HEK293 (cell line): Measurements from ENCODE around the gene EYA2.
A peak's percentile ranks its signal among the peaks of the same experiment; 100 is the strongest.

Experiments
- IKZF3 ChIP-seq: fragments of 450-650 bp; IDR thresholded peaks from 2 replicates; pipeline ENCODE4 v1.5.0; 2018; ENCODE audit warnings: missing biosample characterization, mild to moderate bottlenecking, missing genetic modification characterization, moderate library complexity
- KLF9 ChIP-seq: fragments of 450-650 bp; formaldehyde crosslinking; IDR thresholded peaks from 2 replicates; pipeline ENCODE4 v1.5.1; 2016; ENCODE audit warnings: missing biosample characterization, missing genetic modification characterization, low read depth
- PRDM1 ChIP-seq: fragments of 450-650 bp; formaldehyde crosslinking; IDR thresholded peaks from 2 replicates; pipeline ENCODE4; 2016; ENCODE audit warnings: missing biosample characterization, missing genetic modification characterization
- SCRT2 ChIP-seq: fragments of 450-650 bp; formaldehyde crosslinking; IDR thresholded peaks from 2 replicates; pipeline ENCODE4 v1.5.1; 2016; ENCODE audit warnings: missing biosample characterization, missing genetic modification characterization
- ZBTB17 ChIP-seq: fragments of 450-650 bp; formaldehyde crosslinking; IDR thresholded peaks from 2 replicates; pipeline ENCODE4 v1.5.1; 2016; ENCODE audit warnings: missing biosample characterization, missing genetic modification characterization
- ZBTB21 ChIP-seq: fragments of 450-650 bp; formaldehyde crosslinking; IDR thresholded peaks from 2 replicates; pipeline ENCODE4 v1.5.1; 2017; ENCODE audit warnings: missing biosample characterization, missing genetic modification characterization
- ZEB2 ChIP-seq: fragments of 450-650 bp; formaldehyde crosslinking; IDR thresholded peaks from 2 replicates; pipeline ENCODE4 v1.5.1; 2016; ENCODE audit warnings: missing biosample characterization, missing genetic modification characterization
- ZNF112 ChIP-seq: fragments of 450-650 bp; formaldehyde crosslinking; IDR thresholded peaks from 2 replicates; pipeline ENCODE4 v1.5.0; 2017; ENCODE audit warnings: missing biosample characterization, missing genetic modification characterization
- ZNF23 ChIP-seq: fragments of 450-650 bp; formaldehyde crosslinking; IDR thresholded peaks from 2 replicates; pipeline ENCODE4 v1.5.1; 2016; ENCODE audit warnings: missing biosample characterization, missing genetic modification characterization, borderline replicate concordance
- ZNF335 ChIP-seq: fragments of 450-650 bp; formaldehyde crosslinking; conservative IDR thresholded peaks from 2 replicates; pipeline ENCODE4 v1.5.1; 2016; ENCODE audit warnings: missing biosample characterization, missing genetic modification characterization
- ZNF341 ChIP-seq: fragments of 450-650 bp; formaldehyde crosslinking; IDR thresholded peaks from 2 replicates; pipeline ENCODE4; 2016; ENCODE audit warnings: low read depth, missing biosample characterization, missing genetic modification characterization
- ZNF664 ChIP-seq: fragments of 450-650 bp; formaldehyde crosslinking; IDR thresholded peaks from 2 replicates; pipeline ENCODE4 v1.5.1; 2016; ENCODE audit warnings: missing biosample characterization, missing genetic modification characterization
- ZNF777 ChIP-seq: fragments of 450-650 bp; formaldehyde crosslinking; IDR thresholded peaks from 2 replicates; pipeline ENCODE4 v1.5.1; 2017; ENCODE audit warnings: missing biosample characterization, missing genetic modification characterization, borderline replicate concordance
- TF ChIP-seq, protein P1 (sequence below): fragments of 450-650 bp; formaldehyde crosslinking; IDR thresholded peaks from 2 replicates; pipeline ENCODE4 v1.5.1; 2016; ENCODE audit warnings: missing biosample characterization, missing genetic modification characterization
- TF ChIP-seq, protein P2 (sequence below): sonication (generic); formaldehyde crosslinking; IDR thresholded peaks from 2 replicates; pipeline ENCODE4 v1.8.1; 2022; ENCODE audit warnings: mild to moderate bottlenecking, moderate library complexity, missing genetic modification reagents
- TF ChIP-seq, protein P3 (sequence below): fragments of 450-650 bp; formaldehyde crosslinking; IDR thresholded peaks from 2 replicates; pipeline ENCODE4 v1.5.1; 2016; ENCODE audit warnings: missing biosample characterization, missing genetic modification characterization, borderline replicate concordance
- TF ChIP-seq, protein P4 (sequence below): fragments of 450-650 bp; formaldehyde crosslinking; IDR thresholded peaks from 2 replicates; pipeline ENCODE4 v1.5.1; 2016; ENCODE audit warnings: missing biosample characterization, missing genetic modification characterization
- TF ChIP-seq, protein P5 (sequence below): fragments of 450-650 bp; formaldehyde crosslinking; IDR thresholded peaks from 2 replicates; pipeline ENCODE4 v1.5.1; 2016; ENCODE audit warnings: missing biosample characterization, missing genetic modification characterization
- TF ChIP-seq, protein P6 (sequence below): fragments of 450-650 bp; formaldehyde crosslinking; IDR thresholded peaks from 2 replicates; pipeline ENCODE4 v1.5.1; 2016; ENCODE audit warnings: missing biosample characterization, missing genetic modification characterization
- TF ChIP-seq, protein P7 (sequence below): fragments of 450-650 bp; formaldehyde crosslinking; IDR thresholded peaks from 2 replicates; pipeline ENCODE4 v1.5.1; 2016; ENCODE audit warnings: missing biosample characterization, missing genetic modification characterization
- TF ChIP-seq, protein P8 (sequence below): fragments of 450-650 bp; formaldehyde crosslinking; IDR thresholded peaks from 2 replicates; pipeline ENCODE4 v1.5.1; 2016; ENCODE audit warnings: missing biosample characterization, missing genetic modification characterization

EYA2 gene

DNA sequence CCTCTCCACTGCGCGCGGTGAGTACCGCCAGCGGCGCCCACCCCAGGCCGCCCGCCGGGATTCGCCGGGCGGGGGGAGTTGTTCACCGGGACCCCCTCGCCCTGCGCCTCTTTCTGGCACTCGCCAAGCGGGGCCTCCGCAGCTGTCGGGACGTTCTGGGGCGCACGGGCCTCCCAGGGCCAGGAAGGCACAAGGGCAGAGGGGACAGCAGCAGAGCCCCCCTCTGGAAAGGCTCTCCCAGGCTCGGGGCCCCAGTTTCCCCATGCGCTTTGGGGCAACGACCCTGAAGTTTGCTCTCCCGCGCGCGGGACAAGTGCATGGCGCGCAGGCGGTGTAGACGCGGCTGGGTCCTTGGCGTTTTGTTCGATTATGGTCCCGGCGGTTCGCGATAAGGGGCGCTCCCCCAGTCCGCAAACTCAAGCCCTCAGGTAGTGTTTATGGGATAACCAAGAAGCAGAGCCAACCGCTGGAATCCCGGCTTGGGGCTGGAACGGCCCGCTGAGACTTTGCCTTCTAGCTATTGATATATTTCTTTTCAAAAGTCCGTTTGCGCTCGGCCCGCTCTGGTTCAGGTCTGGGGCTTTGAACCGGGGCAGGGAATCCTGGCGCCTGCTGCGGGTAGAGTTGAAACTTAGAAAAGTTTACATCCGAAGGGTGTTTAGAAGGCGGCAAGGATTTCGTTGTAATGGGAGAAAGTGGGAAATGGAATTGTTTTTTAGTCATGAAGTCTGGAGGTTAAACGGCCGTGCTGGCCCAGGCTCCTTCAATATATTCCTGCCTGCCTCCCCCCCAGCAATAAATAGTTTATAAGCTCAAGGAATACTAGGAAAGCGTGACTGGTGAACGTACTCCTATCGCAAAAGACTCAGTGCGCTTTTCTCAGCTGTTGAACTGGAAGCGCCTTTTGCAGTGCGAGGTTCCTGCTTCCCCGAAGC lies 595 bp downstream of the EYA2 start (continued):
- TF ChIP-seq PRDM1 (tag by site-specific recombination) (peak; percentile 46), ZNF341 (tag by site-specific recombination) (peak; percentile 87), ZBTB17 (peak; percentile 57), SCRT2 (tag by site-specific recombination) (peak; percentile 34; the same call in 1 of the 2 replicates), ZNF777 (peak; percentile 59; the same call in 1 of the 2 replicates), KLF9 (tag by site-specific recombination) (no peak), ZNF23 (tag by site-specific recombination) (no peak), IKZF3 (tag by site-specific recombination) (no peak), ZEB2 (tag by site-specific recombination) (0 out of 2 replicates have a peak, but pooled peaks have one; percentile 50), ZNF112 (tag by site-specific recombination) (no peak), ZNF664 (tag by site-specific recombination) (no peak), ZNF335 (tag by site-specific recombination) (peak; percentile 95), ZBTB21 (tag by site-specific recombination) (no peak)
- TF ChIP-seq, protein P1, sequence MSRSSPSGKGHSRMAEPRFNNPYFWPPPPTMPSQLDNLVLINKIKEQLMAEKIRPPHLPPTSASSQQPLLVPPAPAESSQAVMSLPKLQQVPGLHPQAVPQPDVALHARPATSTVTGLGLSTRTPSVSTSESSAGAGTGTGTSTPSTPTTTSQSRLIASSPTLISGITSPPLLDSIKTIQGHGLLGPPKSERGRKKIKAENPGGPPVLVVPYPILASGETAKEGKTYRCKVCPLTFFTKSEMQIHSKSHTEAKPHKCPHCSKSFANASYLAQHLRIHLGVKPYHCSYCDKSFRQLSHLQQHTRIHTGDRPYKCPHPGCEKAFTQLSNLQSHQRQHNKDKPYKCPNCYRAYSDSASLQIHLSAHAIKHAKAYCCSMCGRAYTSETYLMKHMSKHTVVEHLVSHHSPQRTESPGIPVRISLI (tag by site-specific recombination), result no peak
- TF ChIP-seq, protein P2, sequence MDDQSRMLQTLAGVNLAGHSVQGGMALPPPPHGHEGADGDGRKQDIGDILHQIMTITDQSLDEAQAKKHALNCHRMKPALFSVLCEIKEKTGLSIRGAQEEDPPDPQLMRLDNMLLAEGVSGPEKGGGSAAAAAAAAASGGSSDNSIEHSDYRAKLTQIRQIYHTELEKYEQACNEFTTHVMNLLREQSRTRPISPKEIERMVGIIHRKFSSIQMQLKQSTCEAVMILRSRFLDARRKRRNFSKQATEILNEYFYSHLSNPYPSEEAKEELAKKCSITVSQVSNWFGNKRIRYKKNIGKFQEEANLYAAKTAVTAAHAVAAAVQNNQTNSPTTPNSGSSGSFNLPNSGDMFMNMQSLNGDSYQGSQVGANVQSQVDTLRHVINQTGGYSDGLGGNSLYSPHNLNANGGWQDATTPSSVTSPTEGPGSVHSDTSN (CRISPR knock-in tag), result peak; percentile 27; the same call in 1 of the 2 replicates
- TF ChIP-seq, protein P3, sequence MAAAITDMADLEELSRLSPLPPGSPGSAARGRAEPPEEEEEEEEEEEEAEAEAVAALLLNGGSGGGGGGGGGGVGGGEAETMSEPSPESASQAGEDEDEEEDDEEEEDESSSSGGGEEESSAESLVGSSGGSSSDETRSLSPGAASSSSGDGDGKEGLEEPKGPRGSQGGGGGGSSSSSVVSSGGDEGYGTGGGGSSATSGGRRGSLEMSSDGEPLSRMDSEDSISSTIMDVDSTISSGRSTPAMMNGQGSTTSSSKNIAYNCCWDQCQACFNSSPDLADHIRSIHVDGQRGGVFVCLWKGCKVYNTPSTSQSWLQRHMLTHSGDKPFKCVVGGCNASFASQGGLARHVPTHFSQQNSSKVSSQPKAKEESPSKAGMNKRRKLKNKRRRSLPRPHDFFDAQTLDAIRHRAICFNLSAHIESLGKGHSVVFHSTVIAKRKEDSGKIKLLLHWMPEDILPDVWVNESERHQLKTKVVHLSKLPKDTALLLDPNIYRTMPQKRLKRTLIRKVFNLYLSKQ (tag by site-specific recombination), result no peak
- TF ChIP-seq, protein P4, sequence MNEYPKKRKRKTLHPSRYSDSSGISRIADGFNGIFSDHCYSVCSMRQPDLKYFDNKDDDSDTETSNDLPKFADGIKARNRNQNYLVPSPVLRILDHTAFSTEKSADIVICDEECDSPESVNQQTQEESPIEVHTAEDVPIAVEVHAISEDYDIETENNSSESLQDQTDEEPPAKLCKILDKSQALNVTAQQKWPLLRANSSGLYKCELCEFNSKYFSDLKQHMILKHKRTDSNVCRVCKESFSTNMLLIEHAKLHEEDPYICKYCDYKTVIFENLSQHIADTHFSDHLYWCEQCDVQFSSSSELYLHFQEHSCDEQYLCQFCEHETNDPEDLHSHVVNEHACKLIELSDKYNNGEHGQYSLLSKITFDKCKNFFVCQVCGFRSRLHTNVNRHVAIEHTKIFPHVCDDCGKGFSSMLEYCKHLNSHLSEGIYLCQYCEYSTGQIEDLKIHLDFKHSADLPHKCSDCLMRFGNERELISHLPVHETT, result no peak
- TF ChIP-seq, protein P5, sequence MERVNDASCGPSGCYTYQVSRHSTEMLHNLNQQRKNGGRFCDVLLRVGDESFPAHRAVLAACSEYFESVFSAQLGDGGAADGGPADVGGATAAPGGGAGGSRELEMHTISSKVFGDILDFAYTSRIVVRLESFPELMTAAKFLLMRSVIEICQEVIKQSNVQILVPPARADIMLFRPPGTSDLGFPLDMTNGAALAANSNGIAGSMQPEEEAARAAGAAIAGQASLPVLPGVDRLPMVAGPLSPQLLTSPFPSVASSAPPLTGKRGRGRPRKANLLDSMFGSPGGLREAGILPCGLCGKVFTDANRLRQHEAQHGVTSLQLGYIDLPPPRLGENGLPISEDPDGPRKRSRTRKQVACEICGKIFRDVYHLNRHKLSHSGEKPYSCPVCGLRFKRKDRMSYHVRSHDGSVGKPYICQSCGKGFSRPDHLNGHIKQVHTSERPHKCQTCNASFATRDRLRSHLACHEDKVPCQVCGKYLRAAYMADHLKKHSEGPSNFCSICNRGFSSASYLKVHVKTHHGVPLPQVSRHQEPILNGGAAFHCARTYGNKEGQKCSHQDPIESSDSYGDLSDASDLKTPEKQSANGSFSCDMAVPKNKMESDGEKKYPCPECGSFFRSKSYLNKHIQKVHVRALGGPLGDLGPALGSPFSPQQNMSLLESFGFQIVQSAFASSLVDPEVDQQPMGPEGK (tag by site-specific recombination), result peak; percentile 58; the same call in 1 of the 2 replicates
- TF ChIP-seq, protein P6, sequence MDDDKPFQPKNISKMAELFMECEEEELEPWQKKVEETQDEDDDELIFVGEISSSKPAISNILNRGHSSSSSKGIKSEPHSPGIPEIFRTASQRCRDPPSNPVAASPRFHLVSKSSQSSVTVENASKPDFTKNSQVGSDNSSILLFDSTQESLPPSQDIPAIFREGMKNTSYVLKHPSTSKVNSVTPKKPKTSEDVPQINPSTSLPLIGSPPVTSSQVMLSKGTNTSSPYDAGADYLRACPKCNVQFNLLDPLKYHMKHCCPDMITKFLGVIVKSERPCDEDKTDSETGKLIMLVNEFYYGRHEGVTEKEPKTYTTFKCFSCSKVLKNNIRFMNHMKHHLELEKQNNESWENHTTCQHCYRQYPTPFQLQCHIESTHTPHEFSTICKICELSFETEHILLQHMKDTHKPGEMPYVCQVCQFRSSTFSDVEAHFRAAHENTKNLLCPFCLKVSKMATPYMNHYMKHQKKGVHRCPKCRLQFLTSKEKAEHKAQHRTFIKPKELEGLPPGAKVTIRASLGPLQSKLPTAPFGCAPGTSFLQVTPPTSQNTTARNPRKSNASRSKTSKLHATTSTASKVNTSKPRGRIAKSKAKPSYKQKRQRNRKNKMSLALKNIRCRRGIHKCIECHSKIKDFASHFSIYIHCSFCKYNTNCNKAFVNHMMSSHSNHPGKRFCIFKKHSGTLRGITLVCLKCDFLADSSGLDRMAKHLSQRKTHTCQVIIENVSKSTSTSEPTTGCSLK (tag by site-specific recombination), result no peak
- TF ChIP-seq, protein P7, sequence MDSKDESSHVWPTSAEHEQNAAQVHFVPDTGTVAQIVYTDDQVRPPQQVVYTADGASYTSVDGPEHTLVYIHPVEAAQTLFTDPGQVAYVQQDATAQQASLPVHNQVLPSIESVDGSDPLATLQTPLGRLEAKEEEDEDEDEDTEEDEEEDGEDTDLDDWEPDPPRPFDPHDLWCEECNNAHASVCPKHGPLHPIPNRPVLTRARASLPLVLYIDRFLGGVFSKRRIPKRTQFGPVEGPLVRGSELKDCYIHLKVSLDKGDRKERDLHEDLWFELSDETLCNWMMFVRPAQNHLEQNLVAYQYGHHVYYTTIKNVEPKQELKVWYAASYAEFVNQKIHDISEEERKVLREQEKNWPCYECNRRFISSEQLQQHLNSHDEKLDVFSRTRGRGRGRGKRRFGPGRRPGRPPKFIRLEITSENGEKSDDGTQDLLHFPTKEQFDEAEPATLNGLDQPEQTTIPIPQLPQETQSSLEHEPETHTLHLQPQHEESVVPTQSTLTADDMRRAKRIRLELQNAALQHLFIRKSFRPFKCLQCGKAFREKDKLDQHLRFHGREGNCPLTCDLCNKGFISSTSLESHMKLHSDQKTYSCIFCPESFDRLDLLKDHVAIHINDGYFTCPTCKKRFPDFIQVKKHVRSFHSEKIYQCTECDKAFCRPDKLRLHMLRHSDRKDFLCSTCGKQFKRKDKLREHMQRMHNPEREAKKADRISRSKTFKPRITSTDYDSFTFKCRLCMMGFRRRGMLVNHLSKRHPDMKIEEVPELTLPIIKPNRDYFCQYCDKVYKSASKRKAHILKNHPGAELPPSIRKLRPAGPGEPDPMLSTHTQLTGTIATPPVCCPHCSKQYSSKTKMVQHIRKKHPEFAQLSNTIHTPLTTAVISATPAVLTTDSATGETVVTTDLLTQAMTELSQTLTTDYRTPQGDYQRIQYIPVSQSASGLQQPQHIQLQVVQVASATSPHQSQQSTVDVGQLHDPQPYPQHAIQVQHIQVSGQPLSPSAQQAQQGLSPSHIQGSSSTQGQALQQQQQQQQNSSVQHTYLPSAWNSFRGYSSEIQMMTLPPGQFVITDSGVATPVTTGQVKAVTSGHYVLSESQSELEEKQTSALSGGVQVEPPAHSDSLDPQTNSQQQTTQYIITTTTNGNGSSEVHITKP (tag by site-specific recombination), result peak; percentile 99
- TF ChIP-seq, protein P8, sequence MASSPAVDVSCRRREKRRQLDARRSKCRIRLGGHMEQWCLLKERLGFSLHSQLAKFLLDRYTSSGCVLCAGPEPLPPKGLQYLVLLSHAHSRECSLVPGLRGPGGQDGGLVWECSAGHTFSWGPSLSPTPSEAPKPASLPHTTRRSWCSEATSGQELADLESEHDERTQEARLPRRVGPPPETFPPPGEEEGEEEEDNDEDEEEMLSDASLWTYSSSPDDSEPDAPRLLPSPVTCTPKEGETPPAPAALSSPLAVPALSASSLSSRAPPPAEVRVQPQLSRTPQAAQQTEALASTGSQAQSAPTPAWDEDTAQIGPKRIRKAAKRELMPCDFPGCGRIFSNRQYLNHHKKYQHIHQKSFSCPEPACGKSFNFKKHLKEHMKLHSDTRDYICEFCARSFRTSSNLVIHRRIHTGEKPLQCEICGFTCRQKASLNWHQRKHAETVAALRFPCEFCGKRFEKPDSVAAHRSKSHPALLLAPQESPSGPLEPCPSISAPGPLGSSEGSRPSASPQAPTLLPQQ (tag by site-specific recombination), result peak; percentile 26; the same call in 1 of the 2 replicates
